Upper lobe of left lung (tissue), 6 donors: Measurements from ENCODE around the gene TLR4. TPM values are rescaled to one million over a fixed set of nuclear protein-coding genes. Genes with fewer than 3 reads are reported as not detected.
A peak's percentile ranks its signal among the peaks of the same experiment; 100 is the strongest.

Source experiments
- ATAC-seq, 2 donors: fragments of 200-7000 bp; cut with Tn5 transposase; one replicate each; pipeline ENCODE4 v1.9.1; 2022; ENCODE audit warnings: mild to moderate bottlenecking in 2 of 2, moderate library complexity in 2 of 2; ENCODE audit not compliant: low FRiP score in 2 of 2
- DNase-seq, 2 donors: peaks; one replicate each; pipeline ENCODE4 v3.0.0-alpha.2; 2019 to 2020
- H3K27ac ChIP-seq, 4 donors: fragments of 200-600 bp; sonication (generic); one replicate each; pipeline ENCODE4 v1.5.1; 2016 to 2019
- H3K27me3 ChIP-seq, 4 donors: fragments of 200-600 bp; sonication (generic); one replicate each; pipeline ENCODE4 v1.5.1; 2017 to 2019
- H3K36me3 ChIP-seq, 4 donors: fragments of 200-600 bp; sonication (generic); one replicate each; pipeline ENCODE4 v1.5.1; 2016 to 2019
- H3K4me1 ChIP-seq, 4 donors: fragments of 200-600 bp; sonication (generic); one replicate each; pipeline ENCODE4 v1.5.1; 2018 to 2019
- H3K4me3 ChIP-seq, 4 donors: fragments of 200-600 bp; sonication (generic); one replicate each; pipeline ENCODE4 v1.5.1; 2017 to 2019; ENCODE audit warnings: mild to moderate bottlenecking in 2 of 4, moderate library complexity in 1 of 4
- H3K9me3 ChIP-seq, 4 donors: fragments of 200-600 bp; sonication (generic); one replicate each; pipeline ENCODE4 v1.5.1; 2018 to 2019
- EP300 ChIP-seq, 4 donors: sonication (generic); formaldehyde crosslinking; IDR thresholded peaks; one replicate each; pipeline ENCODE4 v1.5.1; 2017; ENCODE audit warnings: antibody characterized with exemption in 4 of 4, control low read depth in 2 of 4
- POLR2A ChIP-seq, 4 donors: fragments of 450-650 bp; IDR thresholded peaks; one replicate each; pipeline ENCODE4 v1.5.1; 2016 to 2017; ENCODE audit warnings: antibody characterized with exemption in 4 of 4, mild to moderate bottlenecking in 2 of 4
- POLR2AphosphoS5 ChIP-seq, 2 donors: sonication (generic); formaldehyde crosslinking; IDR thresholded peaks; one replicate each; pipeline ENCODE4 v1.5.1; 2017; ENCODE audit warnings: antibody characterized with exemption in 2 of 2
- WGBS, 2 donors: methylation state at CpG; one replicate each; pipeline ENCODE4 v1.1.5; 2017 to 2018; 5-methylcytosine and 5-hydroxymethylcytosine counted together
- total RNA-seq, 6 donors: library from RNA; depleted of rRNA in 4 of 6; stranded (reverse); fragments of >200 nt in 4 of 6; gene quantifications; one replicate each; pipeline versions ENCODE4 v1.1.0 to v1.2.1, GENCODE V29; 2016 to 2021
- TF ChIP-seq, protein P1 (sequence below), 6 experiments: fragments of 450-650 bp in 4 of 6; fragments of 200-600 bp in 2 of 6; sonication (generic) in 2 of 6; IDR thresholded peaks; one replicate each; pipeline ENCODE4 v1.5.1; 2016 to 2019; ENCODE audit warnings: antibody characterized with exemption in 6 of 6
- donor health status: DM: no; HTN: no; CAD: no; lungs with moderate emphysema.
- donor health status: DM: no; HTN: yes; CAD: no; lungs with severe emphysema.

TLR4 gene
- total RNA-seq, 6 donors from 2014 or later: 34.2 to 57.0 (median 44.0) TPM

DNA sequence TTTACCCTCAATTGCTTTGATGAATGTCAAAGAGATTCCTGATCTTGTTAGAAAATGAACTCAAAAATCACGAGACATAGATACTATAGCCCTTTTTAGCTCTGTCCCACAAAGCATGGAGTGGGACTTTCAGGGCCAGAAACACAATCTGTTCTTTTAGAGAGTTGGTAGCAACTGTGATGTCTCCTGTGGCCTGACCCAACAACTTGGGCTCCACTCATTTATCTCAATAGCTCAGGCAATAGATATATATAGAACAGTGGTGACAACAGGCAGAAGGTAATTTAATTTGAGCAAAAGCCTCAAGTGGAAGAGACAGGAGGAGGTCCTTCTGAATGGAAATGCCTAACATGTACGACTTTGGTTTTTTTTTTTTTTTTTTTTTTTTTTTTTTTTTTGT is 25.2 kb downstream of the TLR4 start:
- DNase-seq: no peak
- TF ChIP-seq, protein P1, sequence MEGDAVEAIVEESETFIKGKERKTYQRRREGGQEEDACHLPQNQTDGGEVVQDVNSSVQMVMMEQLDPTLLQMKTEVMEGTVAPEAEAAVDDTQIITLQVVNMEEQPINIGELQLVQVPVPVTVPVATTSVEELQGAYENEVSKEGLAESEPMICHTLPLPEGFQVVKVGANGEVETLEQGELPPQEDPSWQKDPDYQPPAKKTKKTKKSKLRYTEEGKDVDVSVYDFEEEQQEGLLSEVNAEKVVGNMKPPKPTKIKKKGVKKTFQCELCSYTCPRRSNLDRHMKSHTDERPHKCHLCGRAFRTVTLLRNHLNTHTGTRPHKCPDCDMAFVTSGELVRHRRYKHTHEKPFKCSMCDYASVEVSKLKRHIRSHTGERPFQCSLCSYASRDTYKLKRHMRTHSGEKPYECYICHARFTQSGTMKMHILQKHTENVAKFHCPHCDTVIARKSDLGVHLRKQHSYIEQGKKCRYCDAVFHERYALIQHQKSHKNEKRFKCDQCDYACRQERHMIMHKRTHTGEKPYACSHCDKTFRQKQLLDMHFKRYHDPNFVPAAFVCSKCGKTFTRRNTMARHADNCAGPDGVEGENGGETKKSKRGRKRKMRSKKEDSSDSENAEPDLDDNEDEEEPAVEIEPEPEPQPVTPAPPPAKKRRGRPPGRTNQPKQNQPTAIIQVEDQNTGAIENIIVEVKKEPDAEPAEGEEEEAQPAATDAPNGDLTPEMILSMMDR (IDR thresholded peaks at IDR 0.05): no peak
- TF ChIP-seq POLR2AphosphoS5 (IDR thresholded peaks at IDR 0.05) (no peak), POLR2A (IDR thresholded peaks at IDR 0.05) (no peak), EP300 (IDR thresholded peaks at IDR 0.05) (no peak)
- no peak for ATAC-seq
- peaks cover 7 to 16% (median 11%) of the 10 kb centered on the region in 4 donors for H3K4me1 ChIP-seq
- WGBS, 2 donors: 79 to 90% methylated on average over 2 of the region's 2 CpGs
- no peaks in the 10 kb centered on the region for H3K36me3 ChIP-seq
- no peak overlapping the region for H3K27ac ChIP-seq
- H3K27me3 ChIP-seq: no peaks in the 10 kb centered on the region
- H3K9me3 ChIP-seq: no peaks in the 10 kb centered on the region
- H3K4me3 ChIP-seq: no peak overlapping the region

DNA sequence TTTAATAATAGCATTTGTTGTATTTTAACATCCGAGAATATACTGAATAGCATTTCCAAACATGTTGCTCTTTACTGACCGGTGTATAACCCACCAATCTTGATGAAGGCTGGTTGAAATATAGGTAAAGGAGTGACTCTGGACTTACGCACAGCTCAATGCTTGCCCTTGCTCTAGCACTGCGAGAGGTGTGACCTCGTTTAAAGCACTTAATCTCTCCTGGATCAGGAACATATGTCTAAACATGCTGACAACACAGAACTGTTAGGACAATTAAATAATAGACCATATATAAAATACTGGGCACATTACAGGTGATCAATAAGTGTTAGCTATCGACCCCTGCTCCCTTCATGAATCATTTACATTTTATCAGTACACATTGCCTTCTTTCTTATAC is 28.3 kb downstream of the TLR4 start:
- Histone ChIP-seq H3K27ac (no peak overlapping the region), H3K36me3 (no peaks in the 10 kb centered on the region), H3K4me1 (no peaks in the 10 kb centered on the region), H3K9me3 (no peaks in the 10 kb centered on the region), H3K27me3 (no peaks in the 10 kb centered on the region), H3K4me3 (no peak overlapping the region)
- TF ChIP-seq POLR2A (IDR thresholded peaks at IDR 0.05) (no peak), POLR2AphosphoS5 (IDR thresholded peaks at IDR 0.05) (no peak), EP300 (IDR thresholded peaks at IDR 0.05) (no peak)
- TF ChIP-seq, protein P1 (IDR thresholded peaks at IDR 0.05): no peak
- 76 to 78% methylated on average over 6 of the region's 6 CpGs for WGBS, 2 donors
- DNase-seq (no peak), ATAC-seq (no peak)

DNA sequence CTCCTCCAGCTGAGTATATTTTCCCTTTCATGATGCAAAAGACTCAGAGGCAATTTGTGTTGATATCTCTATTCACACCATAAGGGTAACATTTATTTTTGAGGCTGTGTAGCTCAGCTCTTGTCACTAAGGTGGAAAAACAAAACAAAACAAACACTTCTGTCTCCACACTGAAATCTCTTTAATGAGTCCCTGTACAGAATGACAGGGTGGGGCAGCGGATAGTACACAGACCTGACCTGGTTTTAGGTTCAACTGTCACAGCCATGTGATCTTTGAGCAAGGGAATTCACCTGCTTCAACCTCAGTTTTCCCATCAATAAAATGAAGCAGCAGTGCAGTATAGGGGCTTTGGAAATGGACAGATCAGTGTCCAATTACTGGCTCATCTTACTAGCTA is 29.3 kb downstream of the TLR4 start:
- no peak for DNase-seq
- Histone ChIP-seq H3K9me3 (no peaks in the 10 kb centered on the region), H3K27ac (no peak overlapping the region), H3K4me1 (no peaks in the 10 kb centered on the region), H3K36me3 (no peaks in the 10 kb centered on the region), H3K27me3 (no peaks in the 10 kb centered on the region), H3K4me3 (no peak overlapping the region)
- WGBS, 2 donors: 77 to 91% methylated on average over 1 of the region's 1 CpG
- TF ChIP-seq POLR2A (IDR thresholded peaks at IDR 0.05) (no peak), EP300 (IDR thresholded peaks at IDR 0.05) (no peak), POLR2AphosphoS5 (IDR thresholded peaks at IDR 0.05) (no peak)
- TF ChIP-seq, protein P1 (IDR thresholded peaks at IDR 0.05): no peak
- ATAC-seq: peak in 1 of 2 donors; percentile 44

DNA sequence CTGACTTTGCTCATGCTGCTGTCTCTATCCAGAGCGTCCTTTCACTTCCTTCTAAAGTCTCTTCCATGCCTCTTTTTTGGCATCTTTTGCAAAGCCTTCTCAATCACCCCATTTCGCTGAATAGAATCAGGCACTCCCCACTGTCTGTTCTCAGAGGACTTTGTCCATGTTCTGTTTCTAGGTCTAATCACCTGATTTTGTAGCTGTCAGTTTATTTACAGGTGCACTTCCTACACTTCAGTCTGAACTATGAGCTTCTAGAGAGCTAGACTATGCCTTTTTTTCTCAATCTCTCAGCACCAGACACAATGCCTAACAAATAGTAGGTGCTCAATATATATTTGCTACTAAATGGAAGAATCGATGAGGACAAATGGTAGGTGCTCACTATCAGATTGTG is 29.9 kb downstream of the TLR4 start:
- Histone ChIP-seq H3K27ac (no peak overlapping the region), H3K4me3 (no peak overlapping the region), H3K36me3 (no peaks in the 10 kb centered on the region), H3K9me3 (no peaks in the 10 kb centered on the region), H3K4me1 (no peaks in the 10 kb centered on the region), H3K27me3 (no peaks in the 10 kb centered on the region)
- 83 to 90% methylated on average over 3 of the region's 3 CpGs for WGBS, 2 donors
- DNase-seq: no peak
- TF ChIP-seq, protein P1 (IDR thresholded peaks at IDR 0.05): no peak
- TF ChIP-seq EP300 (IDR thresholded peaks at IDR 0.05): no peak
- TF ChIP-seq POLR2AphosphoS5 (IDR thresholded peaks at IDR 0.05): no peak
- no peak for TF ChIP-seq POLR2A (IDR thresholded peaks at IDR 0.05)
- no peak for ATAC-seq

DNA sequence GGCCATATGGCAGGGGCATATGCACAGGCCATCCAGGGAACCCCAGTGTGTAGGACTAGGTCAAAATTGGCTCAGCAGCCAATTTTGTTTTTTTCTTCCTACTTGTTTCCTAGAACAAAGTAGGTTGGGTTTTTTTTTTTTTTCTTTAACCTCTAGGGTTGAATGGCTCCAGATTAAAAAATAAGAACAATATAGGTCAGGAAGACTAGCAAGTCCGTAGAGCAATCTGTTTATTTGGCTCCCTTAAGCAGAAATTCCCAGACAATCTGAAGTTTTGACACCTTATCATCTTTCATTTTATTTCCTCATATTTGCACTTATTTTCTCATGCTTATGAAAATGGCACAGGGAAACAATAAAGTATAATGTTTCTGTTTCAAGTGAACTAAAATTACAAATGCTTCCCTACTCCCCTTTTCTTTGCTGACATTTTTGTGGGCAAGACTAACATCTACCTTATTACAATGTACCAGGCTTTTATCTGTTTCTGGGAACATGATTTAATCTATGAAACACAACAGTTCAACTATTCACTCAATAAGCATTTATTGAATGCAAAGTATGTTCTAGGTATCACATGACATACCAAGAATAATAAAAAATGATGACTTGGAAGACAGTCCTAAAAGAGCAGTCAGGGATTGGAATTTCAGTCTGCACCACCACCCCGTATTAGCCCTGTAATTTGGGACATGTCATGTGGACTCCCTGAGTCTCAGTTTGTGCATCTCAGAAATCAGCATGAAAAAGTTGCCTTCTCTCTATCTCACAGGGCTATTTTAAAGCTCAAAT is 30.5 kb downstream of the TLR4 start:
- 71 to 87% methylated on average over 2 of the region's 2 CpGs for WGBS, 2 donors
- H3K36me3 ChIP-seq: no peaks in the 10 kb centered on the region
- DNase-seq (no peak), ATAC-seq (no peak)
- H3K27me3 ChIP-seq: no peaks in the 10 kb centered on the region
- TF ChIP-seq POLR2A (IDR thresholded peaks at IDR 0.05): no peak
- TF ChIP-seq, protein P1 (IDR thresholded peaks at IDR 0.05): no peak
- no peak for TF ChIP-seq EP300 (IDR thresholded peaks at IDR 0.05)
- TF ChIP-seq POLR2AphosphoS5 (IDR thresholded peaks at IDR 0.05): no peak
- H3K9me3 ChIP-seq: no peaks in the 10 kb centered on the region
- H3K4me1 ChIP-seq: no peaks in the 10 kb centered on the region
- H3K4me3 ChIP-seq: no peak overlapping the region
- no peak overlapping the region for H3K27ac ChIP-seq
